HL-60 (cell line): ENCODE results near the gene AAMDC.

ENCODE experiments used
- DNase-seq, 2 experiments: peaks; one replicate each; pipeline ENCODE4 v3.0.0-alpha.2; 2010 to 2020; ENCODE audit warnings: low read depth in 1 of 2, low spot score in 1 of 2
- H3K27ac ChIP-seq: fragments of 250-450 bp; sonication (Bioruptor Pico); replicated peaks from 2 replicates; pipeline ENCODE4 v1.5.1; 2020; ENCODE audit warnings: mild to moderate bottlenecking, moderate library complexity
- H3K27me3 ChIP-seq: fragments of 250-450 bp; sonication (Bioruptor Pico); 2 replicates; pipeline ENCODE4 v1.5.1; 2021; ENCODE audit warnings: mild to moderate bottlenecking, moderate library complexity; ENCODE audit not compliant: insufficient read depth, poor library complexity, severe bottlenecking
- H3K4me3 ChIP-seq: replicated peaks from 2 replicates; pipeline ENCODE4 v1.5.1; 2011; ENCODE audit warnings: mild to moderate bottlenecking, control low read depth, low read length; ENCODE audit not compliant: insufficient read depth
- CTCF ChIP-seq: IDR thresholded peaks from one replicate; pipeline ENCODE4 v1.5.1; 2011; ENCODE audit warnings: low read length, control low read depth, inconsistent platforms; ENCODE audit not compliant: insufficient read depth
- GABPA ChIP-seq: IDR thresholded peaks from 2 replicates; pipeline ENCODE4 v1.6.1; 2012; ENCODE audit warnings: low read depth
- POLR2AphosphoS5 ChIP-seq: IDR thresholded peaks from 2 replicates; pipeline ENCODE4 v1.6.1; 2012; ENCODE audit warnings: low read depth
- SPI1 ChIP-seq: IDR thresholded peaks from 2 replicates; pipeline ENCODE4 v1.6.1; 2012; ENCODE audit warnings: low read depth, mild to moderate bottlenecking, borderline replicate concordance
- TF ChIP-seq, protein P1 (sequence below): IDR thresholded peaks from 2 replicates; pipeline ENCODE4 v1.6.1; 2012; ENCODE audit warnings: low read depth; ENCODE audit not compliant: insufficient replicate concordance

AAMDC gene

GRCh38 chr11:77823775-77824174, 2.8 kb downstream of the AAMDC start:
- no peak overlapping the region for H3K4me3 ChIP-seq
- no peaks in the 10 kb centered on the region for H3K27me3 ChIP-seq
- DNase-seq: no peak
- TF ChIP-seq, protein P1, sequence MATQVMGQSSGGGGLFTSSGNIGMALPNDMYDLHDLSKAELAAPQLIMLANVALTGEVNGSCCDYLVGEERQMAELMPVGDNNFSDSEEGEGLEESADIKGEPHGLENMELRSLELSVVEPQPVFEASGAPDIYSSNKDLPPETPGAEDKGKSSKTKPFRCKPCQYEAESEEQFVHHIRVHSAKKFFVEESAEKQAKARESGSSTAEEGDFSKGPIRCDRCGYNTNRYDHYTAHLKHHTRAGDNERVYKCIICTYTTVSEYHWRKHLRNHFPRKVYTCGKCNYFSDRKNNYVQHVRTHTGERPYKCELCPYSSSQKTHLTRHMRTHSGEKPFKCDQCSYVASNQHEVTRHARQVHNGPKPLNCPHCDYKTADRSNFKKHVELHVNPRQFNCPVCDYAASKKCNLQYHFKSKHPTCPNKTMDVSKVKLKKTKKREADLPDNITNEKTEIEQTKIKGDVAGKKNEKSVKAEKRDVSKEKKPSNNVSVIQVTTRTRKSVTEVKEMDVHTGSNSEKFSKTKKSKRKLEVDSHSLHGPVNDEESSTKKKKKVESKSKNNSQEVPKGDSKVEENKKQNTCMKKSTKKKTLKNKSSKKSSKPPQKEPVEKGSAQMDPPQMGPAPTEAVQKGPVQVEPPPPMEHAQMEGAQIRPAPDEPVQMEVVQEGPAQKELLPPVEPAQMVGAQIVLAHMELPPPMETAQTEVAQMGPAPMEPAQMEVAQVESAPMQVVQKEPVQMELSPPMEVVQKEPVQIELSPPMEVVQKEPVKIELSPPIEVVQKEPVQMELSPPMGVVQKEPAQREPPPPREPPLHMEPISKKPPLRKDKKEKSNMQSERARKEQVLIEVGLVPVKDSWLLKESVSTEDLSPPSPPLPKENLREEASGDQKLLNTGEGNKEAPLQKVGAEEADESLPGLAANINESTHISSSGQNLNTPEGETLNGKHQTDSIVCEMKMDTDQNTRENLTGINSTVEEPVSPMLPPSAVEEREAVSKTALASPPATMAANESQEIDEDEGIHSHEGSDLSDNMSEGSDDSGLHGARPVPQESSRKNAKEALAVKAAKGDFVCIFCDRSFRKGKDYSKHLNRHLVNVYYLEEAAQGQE: no peak
- TF ChIP-seq GABPA (no peak), POLR2AphosphoS5 (no peak), CTCF (no peak), SPI1 (no peak; the same call in 1 of the 2 replicates)
- H3K27ac ChIP-seq: no peak overlapping the region

- TF ChIP-seq, protein P1: no peak
- no peak for TF ChIP-seq SPI1
- TF ChIP-seq CTCF: no peak
- TF ChIP-seq POLR2AphosphoS5: no peak
- no peak for TF ChIP-seq GABPA
- no peaks in the 10 kb centered on the region for H3K27me3 ChIP-seq
- DNase-seq: no peak
- H3K4me3 ChIP-seq: no peak overlapping the region
- H3K27ac ChIP-seq: no peak overlapping the region
These were observed 8.0 kb downstream of the AAMDC start for GRCh38 chr11:77828926-77829325.

DNA sequence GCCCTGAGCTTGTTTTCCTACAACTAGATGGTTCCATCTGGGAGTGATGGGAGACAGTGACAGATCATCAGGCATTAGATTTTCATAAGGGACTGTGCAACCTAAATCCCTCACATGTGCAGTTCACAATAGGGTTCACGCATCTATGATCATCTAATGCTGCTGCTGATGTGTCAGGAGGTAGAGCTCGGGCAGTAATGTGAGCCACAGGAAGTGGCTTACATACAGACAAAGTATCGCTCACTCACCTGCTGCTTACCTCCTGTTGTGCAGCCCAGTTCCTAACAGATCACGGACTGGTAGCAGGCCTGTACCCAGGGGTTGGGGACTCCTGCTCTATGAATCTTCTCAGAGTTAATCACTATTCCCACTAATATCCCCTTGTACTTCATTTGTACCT, 12.4 kb downstream of the AAMDC start:
- TF ChIP-seq CTCF (no peak), POLR2AphosphoS5 (no peak), SPI1 (no peak), GABPA (no peak)
- TF ChIP-seq, protein P1: no peak

More for the DNA sequence above, 12.4 kb downstream of the AAMDC start:
- Histone ChIP-seq H3K27me3 (no peaks in the 10 kb centered on the region), H3K4me3 (no peak overlapping the region), H3K27ac (no peak overlapping the region)
- DNase-seq: no peak
